Measurements from ENCODE around the gene MAPK7. TPM values are rescaled to one million over a fixed set of nuclear protein-coding genes. Genes with fewer than 3 reads are reported as not detected.
A peak's percentile ranks its signal among the peaks of the same experiment; 100 is the strongest.

MAPK7 gene
- total and polyA plus RNA-seq, 3 donors from 2014 or later: 49.7 to 65.4 (median 54.1) TPM

DNA sequence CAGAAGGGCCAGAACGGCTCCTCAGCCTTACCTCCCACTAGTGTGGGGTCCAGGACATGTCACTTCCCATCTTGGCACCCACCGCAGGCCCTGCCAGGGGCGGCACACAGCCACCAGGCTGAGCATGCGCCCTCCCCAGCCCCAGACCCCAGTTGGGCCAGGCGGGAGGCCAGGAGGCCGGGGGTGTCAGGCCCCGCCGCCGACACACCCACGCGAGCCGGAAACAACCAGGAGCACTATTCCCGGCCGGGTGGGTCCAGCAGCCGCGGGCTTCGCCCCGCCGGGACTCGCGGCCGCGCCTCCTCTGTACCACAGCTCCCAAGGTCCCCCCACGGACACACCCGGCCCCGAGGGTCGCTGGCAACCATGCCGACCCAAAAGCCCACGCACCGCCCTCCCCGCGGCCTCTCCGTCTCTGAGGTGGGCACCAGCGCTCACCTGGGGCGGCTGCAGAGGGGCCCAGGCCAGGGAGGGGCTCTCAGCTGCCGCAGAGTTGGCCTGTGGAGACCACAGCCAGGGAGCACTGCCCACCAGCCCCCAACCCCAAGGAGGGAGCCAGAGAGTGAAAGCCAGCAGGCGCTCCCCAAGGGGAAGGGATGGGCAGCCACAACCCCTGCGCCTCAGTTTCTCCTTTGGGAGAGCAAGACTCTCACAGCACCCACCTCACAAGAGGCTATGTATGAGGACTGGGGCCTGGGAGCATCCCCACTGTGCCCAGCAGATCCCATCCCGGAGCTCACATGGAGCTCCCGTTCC lies 33.8 kb upstream of the MAPK7 start:
- no peaks in the 10 kb centered on the region for H3K36me3 ChIP-seq (ENCODE audit: low read depth, missing control alignments)
- 80 to 93% methylated on average over 2 to 35 of the region's 40 CpGs for WGBS, 2 donors
- no peaks in the 10 kb centered on the region for H3K27me3 ChIP-seq
- TF ChIP-seq, protein P1, sequence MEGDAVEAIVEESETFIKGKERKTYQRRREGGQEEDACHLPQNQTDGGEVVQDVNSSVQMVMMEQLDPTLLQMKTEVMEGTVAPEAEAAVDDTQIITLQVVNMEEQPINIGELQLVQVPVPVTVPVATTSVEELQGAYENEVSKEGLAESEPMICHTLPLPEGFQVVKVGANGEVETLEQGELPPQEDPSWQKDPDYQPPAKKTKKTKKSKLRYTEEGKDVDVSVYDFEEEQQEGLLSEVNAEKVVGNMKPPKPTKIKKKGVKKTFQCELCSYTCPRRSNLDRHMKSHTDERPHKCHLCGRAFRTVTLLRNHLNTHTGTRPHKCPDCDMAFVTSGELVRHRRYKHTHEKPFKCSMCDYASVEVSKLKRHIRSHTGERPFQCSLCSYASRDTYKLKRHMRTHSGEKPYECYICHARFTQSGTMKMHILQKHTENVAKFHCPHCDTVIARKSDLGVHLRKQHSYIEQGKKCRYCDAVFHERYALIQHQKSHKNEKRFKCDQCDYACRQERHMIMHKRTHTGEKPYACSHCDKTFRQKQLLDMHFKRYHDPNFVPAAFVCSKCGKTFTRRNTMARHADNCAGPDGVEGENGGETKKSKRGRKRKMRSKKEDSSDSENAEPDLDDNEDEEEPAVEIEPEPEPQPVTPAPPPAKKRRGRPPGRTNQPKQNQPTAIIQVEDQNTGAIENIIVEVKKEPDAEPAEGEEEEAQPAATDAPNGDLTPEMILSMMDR (IDR thresholded peaks at IDR 0.05): no peak
- peak overlapping the region in 1 of 2 donors; percentile 39 for H3K27ac ChIP-seq
- H3K4me1 ChIP-seq: peaks cover 18% of the 10 kb centered on the region
- H3K4me3 ChIP-seq: no peak overlapping the region
- intact Hi-C loops (cut with DNase I; ENCODE audit: low total_unique reads): no loop called here
- H3K9me3 ChIP-seq: no peaks in the 10 kb centered on the region
- DNase-seq: no peak

DNA sequence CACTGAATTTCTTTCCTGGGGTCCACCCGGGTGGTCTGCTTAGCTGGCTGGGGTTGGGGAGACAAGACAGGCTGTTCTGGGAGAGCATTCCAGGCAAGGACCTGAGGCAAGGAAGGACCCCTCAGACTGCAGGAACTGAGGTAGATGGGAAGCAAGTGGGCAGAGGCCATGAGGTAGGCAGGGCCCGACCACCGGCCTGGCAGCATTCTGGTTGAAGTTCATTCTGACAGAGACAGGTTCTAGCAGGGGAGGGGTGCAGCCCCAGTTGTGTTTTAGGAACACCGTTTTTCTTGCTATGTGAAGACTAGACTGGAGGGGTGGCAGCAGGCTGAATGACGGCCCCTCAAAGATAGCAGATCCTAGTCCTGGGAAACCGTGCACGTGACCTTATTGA lies 33.2 kb upstream of the MAPK7 start:
- H3K4me3 ChIP-seq: no peak overlapping the region
- H3K36me3 ChIP-seq (ENCODE audit: low read depth, missing control alignments): no peaks in the 10 kb centered on the region
- WGBS, 2 donors: 92 to 94% methylated on average over 6 to 7 of the region's 7 CpGs
- H3K9me3 ChIP-seq: no peaks in the 10 kb centered on the region
- H3K4me1 ChIP-seq: peaks cover 18% of the 10 kb centered on the region
- H3K27me3 ChIP-seq: no peaks in the 10 kb centered on the region
- no peak overlapping the region for H3K27ac ChIP-seq
- no peak for DNase-seq
- intact Hi-C loops (cut with DNase I; ENCODE audit: low total_unique reads): no loop called here
- TF ChIP-seq POLR2A (IDR thresholded peaks at IDR 0.05): no peak
- TF ChIP-seq, protein P1 (IDR thresholded peaks at IDR 0.05): no peak

- 72 to 85% methylated on average over 9 to 13 of the region's 13 CpGs for WGBS, 2 donors
- TF ChIP-seq POLR2A (IDR thresholded peaks at IDR 0.05): no peak
- TF ChIP-seq, protein P1 (IDR thresholded peaks at IDR 0.05): no peak
- H3K36me3 ChIP-seq (ENCODE audit: low read depth, missing control alignments): no peaks in the 10 kb centered on the region
- peaks cover 18% of the 10 kb centered on the region for H3K4me1 ChIP-seq
- H3K27me3 ChIP-seq: no peaks in the 10 kb centered on the region
- no peaks in the 10 kb centered on the region for H3K9me3 ChIP-seq
- intact Hi-C loops (cut with DNase I; ENCODE audit: low total_unique reads): no loop called here
- H3K4me3 ChIP-seq: no peak overlapping the region
- peak overlapping the region; percentile 68 to 86 for H3K27ac ChIP-seq
- no peak for DNase-seq
Measured at GRCh38 chr17:19345486-19346350, 32.6 kb upstream of the MAPK7 start.

DNA sequence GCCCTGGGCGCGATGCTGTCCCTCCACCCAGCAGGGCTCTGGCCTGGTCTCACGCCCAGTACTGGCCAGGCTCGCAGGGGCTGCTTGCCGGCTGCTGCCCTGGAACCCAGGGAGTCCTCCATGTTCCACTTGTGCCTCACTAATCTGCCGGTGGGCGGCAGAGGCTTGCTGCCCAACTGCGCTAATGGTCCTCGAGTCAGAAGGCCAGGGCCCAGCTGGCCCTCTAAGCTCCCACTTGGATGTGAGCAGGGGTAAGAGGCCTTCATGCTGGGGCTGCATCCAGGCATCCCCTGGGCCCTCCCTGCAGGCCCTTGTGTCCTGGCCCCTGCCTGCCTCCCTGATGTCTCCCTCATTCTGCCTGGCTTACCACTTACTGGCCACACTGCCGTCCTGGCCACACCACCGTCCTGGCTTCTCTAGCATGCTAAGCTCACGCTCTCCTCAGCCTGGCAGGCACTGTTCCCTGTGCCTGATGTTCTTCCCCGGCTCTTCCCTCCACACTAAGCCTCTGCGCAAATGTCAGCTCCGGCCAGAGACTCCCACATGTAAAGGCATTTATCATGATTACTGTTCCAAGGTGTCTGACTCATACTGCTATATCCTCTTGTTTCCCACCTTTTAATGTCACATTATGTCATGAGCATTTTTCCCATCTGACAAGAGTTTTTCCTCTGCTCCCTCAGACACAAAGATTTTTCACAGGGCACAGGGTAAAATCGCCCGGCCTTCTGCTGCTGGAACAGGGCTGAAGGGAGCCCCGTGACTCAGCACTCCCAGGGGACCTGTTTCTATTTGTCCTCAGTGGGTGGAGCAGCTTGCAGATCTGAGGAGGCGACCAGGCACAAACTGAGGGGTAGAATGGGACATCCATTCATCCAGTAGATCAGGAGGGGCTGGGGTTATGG lies 31.7 kb upstream of the MAPK7 start:
- H3K36me3 ChIP-seq (ENCODE audit: low read depth, missing control alignments): no peaks in the 10 kb centered on the region
- peak; percentile 72 for DNase-seq
- TF ChIP-seq POLR2A (IDR thresholded peaks at IDR 0.05): no peak
- TF ChIP-seq, protein P1 (IDR thresholded peaks at IDR 0.05): no peak
- 51 to 59% methylated on average over 10 to 19 of the region's 19 CpGs for WGBS, 2 donors
- intact Hi-C loops (cut with DNase I; ENCODE audit: low total_unique reads): no loop called here
- no peaks in the 10 kb centered on the region for H3K9me3 ChIP-seq
- H3K4me1 ChIP-seq: peaks cover 18% of the 10 kb centered on the region
- H3K27me3 ChIP-seq: no peaks in the 10 kb centered on the region
- no peak overlapping the region for H3K4me3 ChIP-seq
- peak overlapping the region; percentile 68 to 86 for H3K27ac ChIP-seq
